T1000 (cell line): ENCODE measurements around the gene ATP2A2.
"Not testable (repeated sequence)": the region's sequence is repeated elsewhere in the genome, so short reads cannot be mapped to it uniquely, and the experiment has no call there.

ENCODE experiments used
- DNase-seq: peaks from one replicate; lab custom pipeline; 2025; ENCODE audit warnings: mixed read lengths; lab: John Stamatoyannopoulos, UW

ATP2A2 gene

GRCh38 chr12:110370732-110371231 is 89.7 kb downstream of the ATP2A2 start:
- no peak for DNase-seq

- no peak for DNase-seq
Measured at GRCh38 chr12:110371408-110372055, 90.5 kb downstream of the ATP2A2 start.

- DNase-seq, result no peak
Measured at GRCh38 chr12:110372056-110372425, 91.0 kb downstream of the ATP2A2 start.

GRCh38 chr12:110373025-110373424 is 92.0 kb downstream of the ATP2A2 start:
- DNase-seq, result no peak

- DNase-seq, result no peak
Measured at GRCh38 chr12:110373425-110373824, 92.4 kb downstream of the ATP2A2 start.

- DNase-seq, result no peak
Measured at GRCh38 chr12:110373962-110374611, 93.0 kb downstream of the ATP2A2 start.

- not testable (repeated sequence) for DNase-seq
Measured at GRCh38 chr12:110378131-110378790, 97.2 kb downstream of the ATP2A2 start.

- DNase-seq, result no peak
Measured at GRCh38 chr12:110379197-110379596, 98.2 kb downstream of the ATP2A2 start.

- no peak for DNase-seq
Measured at GRCh38 chr12:110379631-110380030, 98.6 kb downstream of the ATP2A2 start.

GRCh38 chr12:110382683-110383082 is 101.6 kb downstream of the ATP2A2 start:
- no peak for DNase-seq
